H1 (cell line): ENCODE data around the gene IQCC. TPM values are rescaled to one million over a fixed set of nuclear protein-coding genes. Genes with fewer than 3 reads are reported as not detected.
A peak's percentile ranks its signal among the peaks of the same experiment; 100 is the strongest.

Experiments
- CTCF ChIA-PET: fragments of 300-600 bp; sonication (Branson Sonifier 250); formaldehyde crosslinking; loops from one replicate; lab custom pipeline; 2021; ENCODE audit not compliant: partially characterized antibody; lab: Charles Lee
- POLR2A ChIA-PET: fragments of 300-600 bp; sonication (Branson Sonifier 250); formaldehyde crosslinking; loops from one replicate; lab custom pipeline; 2021; ENCODE audit warnings: inconsistent platforms; ENCODE audit not compliant: partially characterized antibody; lab: Charles Lee
- DNase-seq, 2 experiments: peaks; one replicate each; pipeline versions ENCODE4 v3.0.0 to v3.0.0-alpha.2; 2010 to 2022; ENCODE audit warnings: low spot score in 2 of 2, low read depth in 1 of 2, mixed read lengths in 1 of 2
- FAIRE-seq: peaks from 2 replicates; lab custom pipeline; 2011; peaks lifted over from hg19 to GRCh38; lab: Jason Lieb, UNC
- H2AFZ ChIP-seq: 2 replicates; pipeline ENCODE4 v1.8.1; 2012; ENCODE audit warnings: low read length, inconsistent platforms
- H2AK5ac ChIP-seq: 2 replicates; pipeline ENCODE4 v1.6.1; 2013; ENCODE audit warnings: low read depth, low read length
- H2BK120ac ChIP-seq: replicated peaks from 2 replicates; pipeline ENCODE3; 2013; ENCODE audit warnings: low read depth, low read length, inconsistent platforms
- H2BK12ac ChIP-seq: 2 replicates; pipeline ENCODE4 v1.6.1; 2013; ENCODE audit warnings: low read depth, low read length
- H2BK15ac ChIP-seq: 2 replicates; pipeline ENCODE4 v1.6.1; 2013; ENCODE audit warnings: low read length
- H2BK20ac ChIP-seq: 2 replicates; pipeline ENCODE4 v1.6.1; 2013; ENCODE audit warnings: low read length
- H2BK5ac ChIP-seq: 2 replicates; pipeline ENCODE4 v1.6.1; 2013; ENCODE audit warnings: low read depth, low read length
- H3K14ac ChIP-seq: 2 replicates; pipeline ENCODE4 v1.6.1; 2013; ENCODE audit warnings: inconsistent platforms; ENCODE audit not compliant: insufficient read length
- H3K18ac ChIP-seq: 2 replicates; pipeline ENCODE4 v1.6.1; 2013; ENCODE audit warnings: low read length; ENCODE audit errors: extremely low read depth
- H3K23ac ChIP-seq: 2 replicates; pipeline ENCODE4 v1.6.1; 2013; ENCODE audit warnings: inconsistent platforms; ENCODE audit not compliant: insufficient read length
- H3K23me2 ChIP-seq: 2 replicates; pipeline ENCODE4 v1.6.1; 2013; ENCODE audit warnings: low read depth, low read length
- H3K27ac ChIP-seq: 2 replicates; pipeline ENCODE4 v1.6.1; 2011; ENCODE audit warnings: low read depth, low read length, inconsistent platforms
- H3K27me3 ChIP-seq, 4 experiments: replicated peaks in 1 of 4; 1 replicate in 1 of 4; 2 replicates in 3 of 4; pipeline versions ENCODE4 v1.6.1 to v1.8.1; 2011 to 2013; ENCODE audit warnings: low read length in 3 of 4, mild to moderate bottlenecking in 3 of 4, inconsistent platforms in 2 of 4, mixed read lengths in 2 of 4, moderate library complexity in 1 of 4; ENCODE audit not compliant: control insufficient read depth in 3 of 4, insufficient read depth in 3 of 4; ENCODE audit errors: extremely low read depth in 1 of 4
- H3K36me3 ChIP-seq, 4 experiments: 2 replicates each; pipeline versions ENCODE4 v1.6.1 to v1.8.1; 2011 to 2013; ENCODE audit warnings: mild to moderate bottlenecking in 4 of 4, low read length in 3 of 4, moderate library complexity in 2 of 4, control low read depth in 1 of 4, inconsistent platforms in 1 of 4; ENCODE audit not compliant: insufficient read depth in 4 of 4, control insufficient read depth in 2 of 4
- H3K4ac ChIP-seq: replicated peaks from 2 replicates; pipeline ENCODE3; 2013; ENCODE audit warnings: low read length, low read depth, mixed read lengths, inconsistent platforms; ENCODE audit not compliant: insufficient read length
- H3K4me1 ChIP-seq, 4 experiments: replicated peaks in 1 of 4; 1 replicate in 1 of 4; 2 replicates in 3 of 4; pipeline versions ENCODE4 v1.6.1 to v1.8.1; 2011 to 2013; ENCODE audit warnings: low read length in 3 of 4, inconsistent platforms in 2 of 4, mixed read lengths in 1 of 4; ENCODE audit not compliant: insufficient read depth in 4 of 4, control insufficient read depth in 3 of 4
- H3K4me2 ChIP-seq, 2 experiments: 2 replicates each; pipeline versions ENCODE4 v1.6.1 to v1.8.1; 2011 to 2013; ENCODE audit warnings: low read depth in 2 of 2, low read length in 2 of 2, control low read depth in 1 of 2, inconsistent platforms in 1 of 2, mild to moderate bottlenecking in 1 of 2; ENCODE audit not compliant: insufficient read depth in 1 of 2
- H3K4me3 ChIP-seq, 4 experiments: fragments of 200-600, 300-600 bp in 1 of 4; sonication (generic), shearing (Covaris generic), sonication (Bioruptor Twin) in 1 of 4; 2 replicates each; pipeline versions ENCODE4 v1.5.1 to v1.8.1; 2011 to 2016; ENCODE audit warnings: low read length in 4 of 4, low read depth in 3 of 4, control low read depth in 2 of 4, inconsistent platforms in 2 of 4, mild to moderate bottlenecking in 2 of 4, mixed read lengths in 1 of 4, moderate library complexity in 1 of 4; ENCODE audit not compliant: insufficient read depth in 2 of 4; ENCODE audit errors: extremely low read depth in 1 of 4
- H3K56ac ChIP-seq: replicated peaks from 2 replicates; pipeline ENCODE3; 2013; ENCODE audit warnings: low read depth, mild to moderate bottlenecking, mixed read lengths, low read length, inconsistent platforms; ENCODE audit not compliant: insufficient read length
- H3K79me1 ChIP-seq: 2 replicates; pipeline ENCODE4 v1.6.1; 2013; ENCODE audit warnings: low read depth, low read length, control low read depth
- H3K79me2 ChIP-seq, 2 experiments: 2 replicates each; pipeline versions ENCODE4 v1.6.1 to v1.8.1; 2012 to 2013; ENCODE audit warnings: low read length in 2 of 2, mild to moderate bottlenecking in 2 of 2, inconsistent platforms in 1 of 2; ENCODE audit not compliant: insufficient read depth in 2 of 2, control insufficient read depth in 1 of 2
- H3K9ac ChIP-seq, 4 experiments: replicated peaks in 1 of 4; 1 replicate in 1 of 4; 2 replicates in 3 of 4; pipeline versions ENCODE4 v1.6.1 to v1.8.1; 2011 to 2013; ENCODE audit warnings: low read depth in 3 of 4, low read length in 3 of 4, control low read depth in 2 of 4, mild to moderate bottlenecking in 2 of 4, moderate library complexity in 2 of 4, inconsistent platforms in 1 of 4; ENCODE audit errors: extremely low read depth in 1 of 4
- H3K9me3 ChIP-seq, 2 experiments: 2 replicates each; pipeline versions ENCODE4 v1.6.1 to v1.8.1; 2012 to 2013; ENCODE audit warnings: mild to moderate bottlenecking in 2 of 2, moderate library complexity in 2 of 2, control low read depth in 1 of 2, inconsistent platforms in 1 of 2, low read depth in 1 of 2, low read length in 1 of 2, mixed read lengths in 1 of 2; ENCODE audit not compliant: insufficient read depth in 2 of 2
- H4K20me1 ChIP-seq, 2 experiments: replicated peaks in 1 of 2; 2 replicates each; pipeline versions ENCODE3 to v1.8.1; 2011 to 2013; ENCODE audit warnings: inconsistent platforms in 2 of 2, low read length in 2 of 2, mild to moderate bottlenecking in 1 of 2; ENCODE audit not compliant: insufficient read depth in 2 of 2, control insufficient read depth in 1 of 2
- H4K5ac ChIP-seq: 2 replicates; pipeline ENCODE4 v1.6.1; 2013; ENCODE audit warnings: low read length, low read depth, mixed read lengths, inconsistent platforms; ENCODE audit not compliant: insufficient read length
- H4K8ac ChIP-seq: 2 replicates; pipeline ENCODE4 v1.8.0; 2013; ENCODE audit warnings: mild to moderate bottlenecking, moderate library complexity, low read length, inconsistent platforms; ENCODE audit not compliant: insufficient read depth; ENCODE audit errors: extremely low read depth
- H4K91ac ChIP-seq: replicated peaks from 2 replicates; pipeline ENCODE3; 2013; ENCODE audit warnings: low read length, mixed read lengths, inconsistent platforms; ENCODE audit not compliant: insufficient read length
- EP300 ChIP-seq, 2 experiments: IDR thresholded peaks; 1 replicate in 1 of 2; 2 replicates in 1 of 2; pipeline ENCODE4 v1.6.1; 2011 to 2012; ENCODE audit warnings: low read depth in 2 of 2, low read length in 2 of 2, mild to moderate bottlenecking in 2 of 2, borderline replicate concordance in 1 of 2, inconsistent platforms in 1 of 2, moderate library complexity in 1 of 2
- POU5F1 ChIP-seq: IDR thresholded peaks from 2 replicates; pipeline ENCODE4 v1.6.1; 2011; ENCODE audit warnings: low read depth, mild to moderate bottlenecking, low read length, moderate library complexity
- RAD21 ChIP-seq, 2 experiments: IDR thresholded peaks in 1 of 2; conservative IDR thresholded peaks in 1 of 2; 2 replicates each; pipeline ENCODE4 v1.6.1; 2011; ENCODE audit warnings: low read depth in 2 of 2, low read length in 2 of 2, improper control_type of control experiment in 1 of 2, inconsistent platforms in 1 of 2, mild to moderate bottlenecking in 1 of 2, moderate library complexity in 1 of 2
- SRF ChIP-seq: IDR thresholded peaks from 2 replicates; pipeline ENCODE4 v1.6.1; 2011; ENCODE audit warnings: mild to moderate bottlenecking, low read depth, low read length, moderate library complexity
- WGBS, 2 experiments: shearing (Covaris generic) in 1 of 2; methylation state at CpG; one replicate each; pipeline versions ENCODE4 v1.1.6 to v1.1.7; 2013 to 2015; ENCODE audit warnings: low lambda C conversion rate in 2 of 2, mixed read lengths in 2 of 2, inconsistent platforms in 1 of 2, low coverage in 1 of 2, missing lambda C conversion rate in 1 of 2; ENCODE audit not compliant: insufficient replicate concordance in 2 of 2, insufficient coverage in 1 of 2, insufficient read length in 1 of 2; ENCODE audit errors: extremely low coverage in 1 of 2, missing lambda C conversion rate in 1 of 2; 5-methylcytosine and 5-hydroxymethylcytosine counted together
- polyA plus RNA-seq, 7 experiments: library from polyadenylated mRNA; depleted of rRNA in 3 of 7; stranded (reverse) in 5 of 7; unstranded in 2 of 7; fragments of >200 nt in 5 of 7; fragments of 200-250 nt in 2 of 7; gene quantifications; 1 replicate in 5 of 7; 2 replicates in 1 of 7; 4 replicates in 1 of 7; pipeline versions ENCODE4 v1.2.1 to v1.2.3, GENCODE V29; 2011 to 2013; ENCODE audit warnings: missing spikeins in 2 of 7, mixed read lengths in 2 of 7
- total RNA-seq: library from RNA; stranded (reverse); fragmentation: NEBNext Ultra II Directional; extraction: Animal tissue kit (Norgen Biotek cat#: 25700); gene quantifications from 2 replicates; pipeline ENCODE4 v1.2.1, GENCODE V29; 2021

IQCC gene
- total and polyA plus RNA-seq, 2 of the 8 experiments (the other 6 are each of a cell fraction or from before 2014, with no cell fraction given) = 2.5 to 4.2 TPM

- no peak overlapping the region for H4K8ac ChIP-seq
- peak overlapping the region; percentile 68; the same call in 1 of the 2 replicates for H2BK12ac ChIP-seq
- H2AFZ ChIP-seq = no peak overlapping the region
- no peak overlapping the region for H3K27ac ChIP-seq
- H3K56ac ChIP-seq = no peak overlapping the region
- POLR2A ChIA-PET = interaction anchor here (1.5 to 6.6 kb wide), 4 partner anchors 27 to 104 kb away, joined by 3 to 50 read pairs (median 17); partner anchors contain the start of gene MARCKSL1
- no peak overlapping the region for H2BK20ac ChIP-seq
- H3K27me3 ChIP-seq = no peaks in the 10 kb centered on the region; a peak in 1 of 7 replicates
- peak overlapping the region; percentile 52; the same call in 1 of the 2 replicates for H2BK5ac ChIP-seq
- H3K4me3 ChIP-seq = no peak overlapping the region
- no peaks in the 10 kb centered on the region for H3K79me2 ChIP-seq
- no peak overlapping the region for H4K5ac ChIP-seq
- WGBS, 2 experiments = 86% methylated on average over 11 of the region's 12 CpGs; no CpG with 5 or more reads in 1 of the 2 experiments
- peaks cover 7 to 13% (median 10%) of the 10 kb centered on the region in 4 experiments for H3K4me1 ChIP-seq
- no peaks in the 10 kb centered on the region for H3K36me3 ChIP-seq
- DNase-seq (no peak), FAIRE-seq (no peak)
- H2BK15ac ChIP-seq = no peak overlapping the region; the same call in 1 of the 2 replicates
- no peak overlapping the region for H3K23ac ChIP-seq
- H2BK120ac ChIP-seq = no peak overlapping the region
- H3K14ac ChIP-seq = no peak overlapping the region
- H3K4me2 ChIP-seq = no peak overlapping the region
- H3K18ac ChIP-seq = no peak overlapping the region; the same call in 1 of the 2 replicates
- H3K23me2 ChIP-seq = peaks cover 4% of the 10 kb centered on the region; the same call in 1 of the 2 replicates
- no peaks in the 10 kb centered on the region for H3K79me1 ChIP-seq
- H3K4ac ChIP-seq = no peak overlapping the region
- CTCF ChIA-PET = interaction anchor here (0.9 to 6.1 kb wide), 18 partner anchors 11 to 105 kb away, joined by 3 to 66 read pairs (median 6); partner anchors contain the start of genes CCDC28B and HDAC1
- no peak overlapping the region for H4K91ac ChIP-seq
- TF ChIP-seq RAD21 (IDR thresholded peaks at IDR 0.05 in 1 of 2, conservative IDR thresholded peaks at IDR 0.05 in 1 of 2; ENCODE audit: low read depth in 2 of 2, low read length in 2 of 2) (no peak), SRF (no peak), EP300 (IDR thresholded peaks at IDR 0.05; ENCODE audit: borderline replicate concordance in 1 of 2, low read depth in 2 of 2, low read length in 2 of 2) (no peak), POU5F1 (no peak)
- TF ChIP-seq, all 59 proteins: peak for 0
- H3K9me3 ChIP-seq = no peaks in the 10 kb centered on the region
- no peak overlapping the region for H2AK5ac ChIP-seq
- H3K9ac ChIP-seq = no peak overlapping the region; a peak in 1 of 7 replicates
- H4K20me1 ChIP-seq = no peaks in the 10 kb centered on the region
Measured at GRCh38 chr1:32247452-32247851, 42.0 kb downstream of the IQCC start.
